SJCRH30 (cell line): ENCODE measurements around the gene CBX7. TPM values are rescaled to one million over a fixed set of nuclear protein-coding genes. Genes with fewer than 3 reads are reported as not detected.
A peak's percentile ranks its signal among the peaks of the same experiment; 100 is the strongest.

Experiments used
- DNase-seq, 2 experiments: peaks; one replicate each; pipeline ENCODE4 v3.0.0-alpha.2; 2015 to 2020
- H3K27ac ChIP-seq: fragments of 250-450 bp; sonication (Bioruptor Pico); 2 replicates; pipeline ENCODE4 v1.5.1; 2020; ENCODE audit warnings: mild to moderate bottlenecking, moderate library complexity
- H3K27me3 ChIP-seq: fragments of 250-450 bp; sonication (Bioruptor Pico); 2 replicates; pipeline ENCODE4 v1.5.1; 2020; ENCODE audit warnings: mild to moderate bottlenecking, moderate library complexity
- H3K36me3 ChIP-seq: fragments of 250-450 bp; sonication (Bioruptor Pico); 2 replicates; pipeline ENCODE4 v1.5.1; 2020; ENCODE audit warnings: mild to moderate bottlenecking, moderate library complexity
- H3K4me1 ChIP-seq: fragments of 250-450 bp; sonication (Bioruptor Pico); 2 replicates; pipeline ENCODE4 v1.5.1; 2020; ENCODE audit warnings: mild to moderate bottlenecking, moderate library complexity
- H3K4me3 ChIP-seq: fragments of 250-450 bp; sonication (Bioruptor Pico); 2 replicates; pipeline ENCODE4 v1.5.1; 2020; ENCODE audit warnings: mild to moderate bottlenecking, moderate library complexity
- H3K9me3 ChIP-seq: fragments of 250-450 bp; sonication (Bioruptor Pico); replicated peaks from 2 replicates; pipeline ENCODE4 v1.5.1; 2020; ENCODE audit warnings: mild to moderate bottlenecking, moderate library complexity
- total RNA-seq: library from RNA; depleted of rRNA; stranded (reverse); fragments of >200 nt; shearing (Covaris generic); gene quantifications from 2 replicates; pipeline ENCODE4 v1.2.3, GENCODE V29; 2014

CBX7 gene
- total RNA-seq, 1 experiment from 2014 or later, result 0.65 TPM

DNA sequence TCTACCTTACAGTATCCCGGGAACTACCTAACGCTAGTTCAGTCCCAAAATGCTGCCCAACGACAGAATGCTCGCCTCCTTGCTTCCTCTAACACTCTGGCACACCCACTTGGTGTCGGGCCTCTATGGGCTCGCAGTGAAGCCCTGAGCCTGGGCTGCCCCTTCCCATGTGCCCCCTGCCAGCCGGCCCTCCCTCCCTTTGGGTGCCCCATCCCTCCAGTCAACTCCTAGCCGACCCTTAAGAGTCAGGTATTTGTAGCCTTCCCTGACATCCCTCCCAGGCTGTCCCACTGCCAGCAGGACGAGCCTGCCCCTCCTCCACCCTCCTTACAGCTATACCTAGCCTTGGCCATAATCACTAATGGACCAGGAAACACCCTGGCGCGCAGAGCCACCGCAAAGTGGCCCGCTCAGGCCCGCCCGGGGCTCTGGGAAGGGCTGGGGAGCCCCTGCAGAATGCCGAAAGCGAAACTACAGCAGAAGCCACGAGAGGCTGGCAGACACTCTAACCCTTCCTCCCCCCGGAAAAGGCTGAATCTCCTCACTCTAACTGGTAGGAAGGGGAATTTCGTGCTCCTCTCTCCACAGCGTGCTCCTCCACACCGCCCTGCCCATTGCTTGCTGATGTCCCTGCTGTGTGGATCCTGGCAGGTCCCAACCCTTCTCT lies 8.2 kb downstream of the CBX7 start:
- Histone ChIP-seq H3K27ac (no peak overlapping the region), H3K4me1 (peaks cover 6% of the 10 kb centered on the region; the same call in 1 of the 2 replicates), H3K27me3 (peaks cover 9% of the 10 kb centered on the region), H3K9me3 (no peaks in the 10 kb centered on the region), H3K4me3 (no peak overlapping the region), H3K36me3 (no peaks in the 10 kb centered on the region)
- DNase-seq, result no peak

DNA sequence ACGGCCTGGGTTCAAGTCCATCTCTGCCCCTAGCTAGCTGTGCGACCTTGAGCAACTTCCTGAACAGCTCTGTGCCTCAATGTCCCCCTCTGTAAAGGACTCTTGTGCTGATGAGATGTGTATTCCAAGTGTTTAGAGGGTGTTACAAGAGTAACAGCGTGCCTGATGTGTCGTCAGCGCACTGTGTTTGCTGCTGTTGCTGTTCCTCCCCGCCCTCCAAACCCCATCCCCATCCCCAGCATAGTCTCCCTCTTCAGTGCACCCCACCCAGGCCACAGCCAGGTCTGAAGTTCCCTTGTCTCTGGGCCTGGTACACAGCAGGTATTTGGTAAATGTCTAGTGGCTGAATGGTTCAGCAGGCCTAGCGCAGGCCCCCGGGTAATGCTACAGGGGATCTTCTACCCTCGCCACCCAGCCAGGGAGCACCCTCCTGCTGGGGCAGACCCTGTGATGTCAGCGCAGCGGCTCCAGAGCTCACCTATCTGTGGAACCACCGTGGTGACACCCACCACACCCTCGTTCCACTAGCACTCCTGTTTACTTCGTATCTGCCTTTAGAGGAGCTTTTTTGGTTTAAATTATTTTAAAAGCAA lies 10.3 kb downstream of the CBX7 start:
- H3K36me3 ChIP-seq, result no peaks in the 10 kb centered on the region
- H3K4me3 ChIP-seq, result no peak overlapping the region
- H3K27me3 ChIP-seq, result peaks cover 9% of the 10 kb centered on the region
- no peak overlapping the region for H3K27ac ChIP-seq
- H3K9me3 ChIP-seq, result no peaks in the 10 kb centered on the region
- no peak for DNase-seq
- peaks cover 6% of the 10 kb centered on the region; the same call in 1 of the 2 replicates for H3K4me1 ChIP-seq

DNA sequence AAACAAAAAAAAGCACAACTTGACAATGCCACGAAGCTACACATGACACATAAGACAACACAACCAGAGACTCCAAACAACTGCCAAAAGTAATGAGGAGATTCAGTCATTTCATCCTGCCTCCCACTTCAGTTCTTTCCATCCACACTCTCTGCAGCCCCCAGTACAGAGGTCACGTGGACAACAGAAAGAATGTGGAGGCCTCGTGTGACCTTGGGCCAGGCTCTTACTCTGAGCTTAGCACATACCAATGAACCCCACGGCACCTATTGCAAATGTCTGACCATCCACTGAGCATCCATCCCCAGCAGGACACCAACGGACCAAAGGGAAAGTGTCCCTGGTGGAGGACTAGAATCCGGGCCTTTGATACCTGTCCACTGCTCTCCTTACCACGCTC lies 12.5 kb downstream of the CBX7 start:
- Histone ChIP-seq H3K27me3 (peaks cover 9% of the 10 kb centered on the region), H3K9me3 (no peaks in the 10 kb centered on the region), H3K4me1 (peaks cover 6% of the 10 kb centered on the region; the same call in 1 of the 2 replicates), H3K4me3 (no peak overlapping the region), H3K27ac (no peak overlapping the region), H3K36me3 (no peaks in the 10 kb centered on the region)
- no peak for DNase-seq

DNA sequence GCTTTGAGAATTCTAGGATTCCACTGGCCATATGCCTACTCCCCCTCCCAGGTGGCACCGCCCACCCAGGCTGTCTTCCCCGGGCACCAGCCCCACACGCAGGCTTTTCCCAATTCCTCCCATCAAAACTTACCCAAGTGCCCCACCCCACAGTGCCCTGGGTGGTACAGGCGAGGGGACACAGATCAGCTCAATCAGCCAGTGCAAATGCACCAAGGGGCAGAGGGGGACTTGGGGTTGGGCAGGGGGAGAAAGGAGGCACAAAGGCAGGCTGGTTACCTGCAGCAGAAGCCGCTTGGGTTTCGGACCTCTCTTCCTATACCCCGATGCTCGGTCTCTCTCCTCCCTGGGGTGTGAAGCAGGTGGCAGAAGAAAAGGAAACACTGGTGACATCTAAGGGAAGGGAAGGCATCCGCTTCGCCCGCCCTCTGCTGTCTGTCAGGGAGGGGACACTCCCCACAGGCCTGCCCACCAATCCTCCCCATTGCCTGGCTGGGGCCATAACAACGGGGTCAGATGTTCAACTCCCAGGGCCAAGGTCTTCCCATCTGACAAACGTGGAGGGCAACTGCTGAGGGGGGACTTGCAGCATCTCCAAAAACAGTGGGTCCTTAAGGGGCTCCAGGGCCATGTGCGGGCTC lies 14.0 kb downstream of the CBX7 start:
- no peak for DNase-seq
- peaks cover 9% of the 10 kb centered on the region for H3K27me3 ChIP-seq
- no peaks in the 10 kb centered on the region for H3K36me3 ChIP-seq
- no peaks in the 10 kb centered on the region for H3K9me3 ChIP-seq
- no peak overlapping the region for H3K4me3 ChIP-seq
- H3K4me1 ChIP-seq, result peaks cover 6% of the 10 kb centered on the region; the same call in 1 of the 2 replicates
- no peak overlapping the region for H3K27ac ChIP-seq

DNA sequence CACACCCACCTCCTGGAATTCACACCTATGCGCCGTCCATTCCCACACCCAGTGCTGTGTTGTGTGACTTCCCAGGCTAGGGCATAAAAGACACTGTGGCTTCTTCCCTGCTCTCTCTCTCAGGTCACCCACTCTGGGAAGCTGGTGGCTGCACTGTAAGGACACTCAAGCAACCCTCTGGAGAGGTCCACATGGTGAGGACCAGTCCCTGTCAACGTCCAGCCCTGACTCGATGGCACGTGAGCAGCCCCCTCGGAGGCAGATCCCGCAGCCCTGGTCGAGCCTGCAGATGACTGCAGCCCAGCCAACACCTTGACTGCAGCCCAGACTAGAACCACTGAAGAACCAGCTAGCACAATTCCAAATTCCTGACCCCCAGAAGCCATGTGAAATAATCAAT lies 16.2 kb downstream of the CBX7 start:
- Histone ChIP-seq H3K4me1 (no peaks in the 10 kb centered on the region), H3K4me3 (no peak overlapping the region), H3K27me3 (peaks cover 9% of the 10 kb centered on the region), H3K27ac (no peak overlapping the region), H3K9me3 (no peaks in the 10 kb centered on the region), H3K36me3 (no peaks in the 10 kb centered on the region)
- no peak for DNase-seq

DNA sequence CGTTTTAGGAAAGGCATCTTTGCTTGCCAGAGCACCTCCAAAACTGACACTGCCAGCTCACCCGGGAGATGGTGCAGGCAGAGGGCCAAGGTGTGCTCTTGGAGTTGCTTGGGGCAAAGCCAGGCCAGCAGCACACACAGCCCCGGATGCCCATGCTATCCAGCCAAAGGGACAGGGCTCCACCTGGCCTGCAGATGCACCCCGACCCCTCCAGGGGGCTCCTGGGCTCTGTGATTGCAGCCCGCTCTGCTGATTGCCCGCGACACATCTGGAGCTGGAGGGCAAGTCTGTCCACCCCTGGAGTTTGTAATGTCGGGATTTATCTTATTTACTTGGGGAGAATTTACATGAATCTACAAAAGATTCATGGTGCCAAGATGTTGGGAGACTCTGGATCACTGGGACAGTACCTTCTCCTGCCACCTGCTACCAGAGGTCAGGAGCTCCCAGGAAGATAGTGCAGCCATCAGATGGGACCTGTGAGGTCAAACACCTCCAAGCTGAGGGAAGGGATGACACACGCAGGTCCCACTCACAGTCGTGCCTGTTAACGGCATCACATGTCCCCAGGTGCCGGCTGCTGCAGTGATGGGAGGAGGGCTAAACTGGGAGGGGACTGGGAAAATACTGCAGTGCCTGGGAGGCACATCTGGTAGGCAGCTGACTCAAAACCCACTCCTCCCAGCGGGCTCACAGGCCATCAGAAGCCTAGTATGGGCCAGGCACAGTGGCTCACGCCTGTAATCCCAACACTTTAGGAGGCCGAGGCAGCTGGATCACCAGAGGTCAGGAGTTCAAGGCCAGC lies 17.2 kb downstream of the CBX7 start:
- Histone ChIP-seq H3K27ac (no peak overlapping the region), H3K4me1 (no peaks in the 10 kb centered on the region), H3K27me3 (peaks cover 5% of the 10 kb centered on the region), H3K36me3 (no peaks in the 10 kb centered on the region), H3K9me3 (no peaks in the 10 kb centered on the region), H3K4me3 (no peak overlapping the region)
- peak; percentile 55 to 63 for DNase-seq

DNA sequence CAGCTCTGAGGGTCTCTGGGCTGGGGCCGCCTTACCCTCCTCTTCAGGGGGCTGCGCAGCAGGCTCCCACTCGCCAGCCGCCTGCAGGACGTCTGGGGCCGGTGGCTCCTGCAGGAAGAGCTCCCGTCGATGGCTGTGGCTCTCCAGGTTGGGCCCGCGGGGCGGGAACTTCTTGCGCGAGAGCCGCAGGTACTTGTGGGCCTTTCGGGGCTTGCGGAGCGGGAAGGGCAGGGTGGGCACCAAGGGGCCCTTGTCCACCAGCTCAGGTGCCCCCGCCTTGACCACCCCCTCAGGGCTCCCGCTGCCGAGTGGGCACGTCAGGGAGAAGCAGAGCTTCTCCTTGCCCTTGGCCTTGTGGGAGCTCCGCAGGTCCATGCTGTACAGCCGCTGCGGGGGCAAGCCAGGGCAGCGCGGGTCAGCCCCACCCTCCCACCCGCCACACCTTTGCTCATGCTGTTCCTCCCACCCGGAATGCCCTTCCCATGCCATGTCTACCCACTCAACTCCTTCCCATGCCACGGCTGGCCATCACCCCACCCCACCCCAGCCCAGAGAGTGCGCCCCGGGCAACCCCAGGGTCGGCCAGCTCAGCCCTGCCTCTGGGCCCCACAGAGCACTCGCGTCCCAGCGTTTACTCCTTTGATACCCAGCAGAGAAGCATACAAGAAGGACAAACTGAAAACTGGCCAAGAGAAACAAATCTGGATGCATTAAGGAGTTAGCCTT lies 18.0 kb downstream of the CBX7 start:
- no peak overlapping the region for H3K4me3 ChIP-seq
- H3K36me3 ChIP-seq, result no peaks in the 10 kb centered on the region
- no peaks in the 10 kb centered on the region; the same call in none of the 2 replicates for H3K27me3 ChIP-seq

DNA sequence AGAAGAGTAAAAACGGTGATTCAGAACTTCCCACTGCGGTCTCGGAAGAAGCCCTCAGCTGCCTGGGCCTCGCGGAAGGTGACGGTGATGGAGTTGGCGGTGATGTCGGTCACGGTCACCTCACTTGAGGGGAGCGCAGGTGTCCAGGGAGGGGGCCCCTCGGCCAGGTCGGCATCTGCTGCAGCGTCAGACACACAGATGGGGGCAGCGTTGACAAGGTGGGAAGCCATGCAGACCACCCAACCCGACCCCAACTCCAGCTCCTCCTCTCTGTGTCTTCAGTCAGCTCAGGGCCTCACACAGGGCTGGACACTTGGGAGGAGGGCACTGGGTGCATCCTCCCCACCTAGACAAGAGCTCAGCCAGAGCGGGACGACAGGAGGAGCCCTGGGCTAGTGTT lies 18.6 kb downstream of the CBX7 start:
- H3K4me3 ChIP-seq, result no peak overlapping the region
- no peak overlapping the region for H3K27ac ChIP-seq
- no peaks in the 10 kb centered on the region for H3K4me1 ChIP-seq
- H3K9me3 ChIP-seq, result no peaks in the 10 kb centered on the region
- no peaks in the 10 kb centered on the region; the same call in none of the 2 replicates for H3K27me3 ChIP-seq
- H3K36me3 ChIP-seq, result no peaks in the 10 kb centered on the region
- DNase-seq, result no peak

More for the DNA sequence above, 18.0 kb downstream of the CBX7 start:
- no peaks in the 10 kb centered on the region for H3K9me3 ChIP-seq
- no peak overlapping the region for H3K27ac ChIP-seq
- DNase-seq, result no peak
- no peaks in the 10 kb centered on the region for H3K4me1 ChIP-seq

DNA sequence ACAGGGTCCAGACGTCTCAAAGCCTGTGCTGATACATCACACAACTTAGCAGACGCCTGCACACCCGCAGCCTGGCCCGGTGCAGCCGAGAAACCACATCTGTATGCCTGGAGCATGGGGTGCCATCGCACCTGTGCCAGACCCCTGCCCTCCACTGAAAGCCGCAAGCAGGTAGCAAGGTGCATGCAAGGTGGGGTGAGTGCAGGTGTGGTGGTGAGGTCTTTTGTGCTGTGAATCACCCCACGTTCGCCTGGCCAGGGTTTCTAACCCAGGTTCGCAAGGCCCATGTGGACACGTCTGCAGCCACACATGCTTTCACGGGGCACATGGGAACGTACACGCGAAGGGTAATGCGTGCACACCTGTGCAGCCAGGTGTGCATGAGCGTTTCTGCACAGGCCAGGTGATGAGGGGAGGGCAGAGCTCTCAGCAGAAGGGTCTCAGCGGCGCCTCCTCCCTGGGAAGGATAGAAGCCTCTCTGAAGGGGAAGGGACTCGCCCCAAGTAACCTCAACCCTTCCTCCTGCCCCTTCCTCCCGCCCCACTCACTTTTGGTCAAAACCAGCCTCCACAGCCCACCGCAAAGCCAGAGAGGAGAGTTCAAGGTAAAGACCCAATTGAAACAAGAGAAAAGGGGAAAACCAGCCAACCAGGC lies 19.5 kb downstream of the CBX7 start:
- no peak for DNase-seq
- Histone ChIP-seq H3K4me3 (no peak overlapping the region), H3K4me1 (no peaks in the 10 kb centered on the region)

DNA sequence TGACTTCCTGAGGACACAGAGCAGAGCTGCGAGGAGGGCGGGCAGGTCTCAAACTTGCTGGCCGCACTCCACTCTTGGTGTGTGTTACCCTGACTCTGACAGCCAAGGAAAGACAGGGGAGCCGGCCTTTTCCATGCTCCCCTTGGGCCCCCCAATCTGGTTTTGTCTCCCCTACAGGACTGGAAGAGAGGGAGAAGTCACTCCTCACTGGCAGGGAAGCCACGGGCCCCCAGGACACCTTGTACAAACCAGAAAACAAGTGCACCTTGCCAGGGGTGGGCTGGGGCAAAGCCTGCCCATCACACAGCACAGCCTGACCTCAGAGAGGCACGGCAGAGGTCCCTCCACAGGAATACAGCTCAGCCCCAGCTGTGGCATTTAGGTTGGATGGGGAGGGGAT lies 20.2 kb downstream of the CBX7 start:
- Histone ChIP-seq H3K4me3 (no peak overlapping the region), H3K27ac (no peak overlapping the region), H3K9me3 (no peaks in the 10 kb centered on the region), H3K27me3 (no peaks in the 10 kb centered on the region; the same call in none of the 2 replicates), H3K36me3 (no peaks in the 10 kb centered on the region), H3K4me1 (no peaks in the 10 kb centered on the region)
- no peak for DNase-seq

More for the DNA sequence above, 19.5 kb downstream of the CBX7 start:
- Histone ChIP-seq H3K27ac (no peak overlapping the region), H3K9me3 (no peaks in the 10 kb centered on the region), H3K27me3 (no peaks in the 10 kb centered on the region; the same call in none of the 2 replicates), H3K36me3 (no peaks in the 10 kb centered on the region)

DNA sequence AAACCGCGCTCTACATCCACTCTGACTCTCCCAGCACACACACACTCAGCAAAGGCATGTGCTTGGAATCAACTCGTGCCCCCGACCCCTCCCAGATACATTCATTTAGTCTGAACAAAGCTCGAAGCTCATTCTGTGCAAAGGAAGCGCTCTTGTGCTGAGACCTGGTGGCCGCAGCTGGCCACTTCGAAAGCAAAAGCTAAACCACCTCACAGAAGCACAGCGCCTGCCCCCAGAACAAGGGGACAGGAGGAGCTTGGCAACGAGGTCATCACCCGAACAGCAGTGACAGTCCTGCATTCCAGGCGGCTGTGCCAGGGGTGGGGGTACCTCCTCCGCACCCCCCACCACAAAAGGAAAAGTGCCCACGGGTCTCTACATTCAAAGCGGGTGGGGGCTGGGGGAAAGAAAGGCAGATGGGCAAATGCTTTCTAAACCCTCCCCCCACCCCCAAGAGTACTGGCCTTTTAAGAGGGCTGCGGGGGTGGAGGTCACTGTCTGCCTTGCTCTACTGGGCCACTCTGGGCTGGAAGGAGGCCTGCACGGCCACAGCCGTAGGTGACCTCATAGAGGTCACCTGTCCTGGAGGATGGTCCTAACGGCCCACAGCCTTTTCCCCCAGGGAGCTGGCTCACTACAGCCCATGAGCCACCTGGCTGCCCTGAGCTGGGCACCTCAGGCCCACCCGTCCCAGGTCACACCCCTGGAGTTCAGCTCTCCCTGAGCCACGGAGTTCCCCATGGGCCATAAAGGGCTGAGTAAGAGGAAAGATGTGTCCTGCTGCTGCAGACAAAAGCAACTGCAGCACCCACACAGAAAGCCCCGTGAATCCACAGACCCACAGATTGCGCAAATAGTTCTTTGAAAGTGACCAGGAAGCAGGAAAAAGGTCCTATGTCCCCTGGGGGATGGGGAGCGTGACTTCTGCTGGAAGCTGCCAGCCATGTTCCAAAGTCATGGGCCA lies 21.3 kb downstream of the CBX7 start:
- no peak for DNase-seq
- no peaks in the 10 kb centered on the region; the same call in none of the 2 replicates for H3K27me3 ChIP-seq

DNA sequence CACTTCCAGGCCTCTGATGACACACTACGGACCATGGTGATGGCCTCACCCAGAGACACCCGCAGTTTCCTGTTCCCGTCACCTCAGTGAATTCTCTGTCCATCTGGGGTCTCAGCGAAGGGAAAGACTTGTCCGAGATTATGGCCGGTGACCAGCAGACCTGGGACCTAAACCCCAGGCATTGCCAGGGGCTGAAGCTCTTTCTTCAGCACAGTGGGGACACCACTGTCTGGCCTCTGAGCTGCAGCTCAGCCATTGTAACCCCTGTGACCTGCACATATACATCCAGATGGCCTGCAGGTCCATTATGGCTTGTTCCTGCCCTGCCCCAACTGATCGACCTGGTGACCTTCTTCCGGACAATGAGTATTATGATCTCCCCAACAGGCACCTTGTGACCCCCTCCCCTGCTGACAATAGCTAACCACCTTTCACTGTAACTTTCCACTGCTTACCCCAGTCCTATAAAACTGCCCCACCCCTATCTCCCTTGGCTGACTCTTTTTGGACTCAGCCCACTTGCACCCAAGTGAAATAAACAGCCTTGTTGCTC lies 22.3 kb downstream of the CBX7 start:
- Histone ChIP-seq H3K27me3 (no peaks in the 10 kb centered on the region; the same call in 1 of the 2 replicates), H3K4me1 (no peaks in the 10 kb centered on the region), H3K36me3 (no peaks in the 10 kb centered on the region), H3K4me3 (no peak overlapping the region), H3K9me3 (no peaks in the 10 kb centered on the region), H3K27ac (no peak overlapping the region)
- no peak for DNase-seq

More for the DNA sequence above, 21.3 kb downstream of the CBX7 start:
- no peaks in the 10 kb centered on the region for H3K9me3 ChIP-seq
- no peak overlapping the region for H3K4me3 ChIP-seq
- H3K4me1 ChIP-seq, result no peaks in the 10 kb centered on the region
- H3K36me3 ChIP-seq, result no peaks in the 10 kb centered on the region
- no peak overlapping the region for H3K27ac ChIP-seq

DNA sequence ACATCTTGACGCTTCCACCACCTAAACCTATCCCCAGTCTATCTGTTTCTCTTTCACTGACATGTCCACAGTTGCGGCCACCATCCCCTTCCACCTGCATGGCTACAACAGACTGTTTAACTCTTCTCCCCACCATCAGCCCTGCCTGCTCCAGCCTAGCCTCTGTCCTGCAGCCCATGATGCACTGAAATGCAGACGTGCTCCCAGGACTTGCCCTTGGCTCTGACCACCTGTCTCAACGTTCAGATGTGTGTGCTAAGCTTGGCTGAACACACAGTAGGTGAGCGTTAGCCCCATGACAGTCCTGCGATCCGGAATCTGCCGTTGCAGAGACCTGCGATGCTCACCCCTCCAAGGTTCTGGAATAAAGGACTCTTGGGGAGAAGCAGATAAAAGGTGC lies 22.7 kb downstream of the CBX7 start:
- Histone ChIP-seq H3K4me3 (no peak overlapping the region), H3K4me1 (no peaks in the 10 kb centered on the region), H3K9me3 (no peaks in the 10 kb centered on the region), H3K27ac (no peak overlapping the region), H3K27me3 (no peaks in the 10 kb centered on the region; the same call in 1 of the 2 replicates), H3K36me3 (no peaks in the 10 kb centered on the region)
- DNase-seq, result no peak
